Ishikawa (cell line): ENCODE measurements around the gene PLEKHA6.

Source experiments
- CEBPB ChIP-seq: IDR thresholded peaks from 2 replicates; pipeline ENCODE4 v1.6.1; 2012
- EP300 ChIP-seq: IDR thresholded peaks from 2 replicates; pipeline ENCODE4 v1.6.1; 2012; ENCODE audit warnings: borderline replicate concordance
- MAX ChIP-seq: IDR thresholded peaks from 2 replicates; pipeline ENCODE4 v1.6.1; 2012
- REST ChIP-seq: IDR thresholded peaks from 2 replicates; pipeline ENCODE4 v1.6.1; 2012; ENCODE audit warnings: low read depth, mild to moderate bottlenecking
- TEAD4 ChIP-seq: IDR thresholded peaks from 2 replicates; pipeline ENCODE4 v1.6.1; 2012
- YY1 ChIP-seq: IDR thresholded peaks from 2 replicates; pipeline ENCODE4 v1.6.1; 2012; ENCODE audit warnings: low read depth

DNA sequence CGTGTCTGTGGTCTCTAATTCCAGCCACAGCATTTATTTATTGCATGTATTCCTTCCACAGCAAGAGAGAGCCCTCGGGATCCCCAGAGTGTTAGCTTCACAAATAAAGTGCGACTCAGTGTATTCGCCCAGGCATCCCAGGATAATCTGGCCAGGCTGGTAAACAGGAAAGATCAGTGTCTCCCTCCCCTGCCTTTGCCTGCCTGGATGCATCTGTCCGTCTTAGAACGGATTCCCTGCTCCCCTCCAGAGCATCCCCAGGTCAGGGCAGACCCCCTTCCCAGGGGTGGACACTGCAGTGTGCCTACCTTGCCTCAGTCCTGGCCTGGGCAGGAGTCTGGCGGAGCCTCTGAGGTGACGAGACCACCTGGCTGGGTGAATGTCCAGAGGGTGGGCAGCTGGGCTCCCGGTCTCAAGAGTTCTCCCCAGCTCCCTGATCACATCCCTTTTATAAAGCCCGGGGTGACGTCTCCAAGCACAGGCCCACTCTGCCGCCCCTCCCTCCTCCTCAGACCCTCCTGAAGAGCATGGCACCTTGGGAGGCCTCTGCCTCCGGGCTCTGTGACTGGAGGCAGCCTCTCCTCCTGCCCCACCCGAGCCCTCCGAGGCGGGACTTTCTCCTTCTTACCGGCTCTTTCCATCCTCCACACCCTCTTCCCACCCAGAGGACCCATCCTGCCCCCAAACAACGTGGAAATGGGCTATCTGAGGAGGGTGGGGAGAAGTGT, 163.5 kb downstream of the PLEKHA6 start, which contains the start of gene KISS1:
- TF ChIP-seq CEBPB (no peak), EP300 (no peak), TEAD4 (no peak), YY1 (no peak), REST (no peak), MAX (no peak)
